Measurements from ENCODE around the gene CNOT1.

Gene CNOT1

GRCh38 chr16:58481931-58482330 is 147.7 kb downstream of the CNOT1 start:
- TF ChIP-seq GATA2 (IDR thresholded peaks at IDR 0.05; ENCODE audit: low read depth, low read length) = no peak
- no peak for TF ChIP-seq GATA3 (IDR thresholded peaks at IDR 0.05; ENCODE audit: low read depth, low read length)

DNA sequence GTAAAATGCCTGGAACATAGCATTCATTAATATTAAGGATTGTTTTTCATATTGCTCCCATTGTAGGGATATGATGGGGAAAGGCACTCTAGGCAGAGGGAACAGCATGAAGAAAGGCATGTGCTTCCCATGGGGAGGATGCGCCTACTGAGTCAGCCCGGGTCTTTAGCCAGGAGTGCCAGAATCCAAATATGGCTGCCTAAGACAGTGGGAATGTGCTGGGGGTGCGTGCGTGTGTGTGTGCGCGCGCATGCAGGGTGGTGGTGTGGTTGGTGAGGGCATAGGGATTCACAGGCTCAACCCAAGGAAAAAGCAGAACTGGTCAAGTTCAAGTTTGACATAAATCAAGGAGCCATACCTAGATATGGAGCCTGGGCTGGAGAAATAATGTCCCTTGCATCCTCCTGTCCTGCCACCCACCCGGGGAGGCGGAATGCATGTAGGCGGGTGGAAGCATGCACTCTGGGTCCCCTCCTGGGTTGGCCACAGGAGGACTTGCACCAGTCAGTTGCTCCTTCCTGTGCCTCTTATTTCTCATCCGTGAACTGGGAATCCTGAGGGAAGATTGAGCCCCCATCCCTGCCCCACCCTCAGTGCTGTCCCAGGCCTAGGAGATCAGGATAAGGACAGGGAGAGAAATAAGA is 148.3 kb downstream of the CNOT1 start:
- no peak for TF ChIP-seq GATA3 (IDR thresholded peaks at IDR 0.05; ENCODE audit: low read depth, low read length)
- TF ChIP-seq GATA2 (IDR thresholded peaks at IDR 0.05; ENCODE audit: low read depth, low read length) = no peak

GRCh38 chr16:58478427-58478826 is 151.2 kb downstream of the CNOT1 start:
- TF ChIP-seq GATA3 (IDR thresholded peaks at IDR 0.05; ENCODE audit: low read depth, low read length) (no peak), GATA2 (IDR thresholded peaks at IDR 0.05; ENCODE audit: low read depth, low read length) (no peak)

- no peak for TF ChIP-seq GATA3 (IDR thresholded peaks at IDR 0.05; ENCODE audit: low read depth, low read length)
- TF ChIP-seq GATA2 (IDR thresholded peaks at IDR 0.05; ENCODE audit: low read depth, low read length) = no peak
These were observed 152.8 kb downstream of the CNOT1 start for GRCh38 chr16:58476791-58477190.

GRCh38 chr16:58475091-58475619 is 154.5 kb downstream of the CNOT1 start:
- TF ChIP-seq GATA2 (IDR thresholded peaks at IDR 0.05; ENCODE audit: low read depth, low read length) (no peak), GATA3 (IDR thresholded peaks at IDR 0.05; ENCODE audit: low read depth, low read length) (no peak)

- TF ChIP-seq GATA3 (IDR thresholded peaks at IDR 0.05; ENCODE audit: low read depth, low read length) = no peak
- TF ChIP-seq GATA2 (IDR thresholded peaks at IDR 0.05; ENCODE audit: low read depth, low read length) = no peak
These were observed 155.3 kb downstream of the CNOT1 start for GRCh38 chr16:58474296-58474695.

- TF ChIP-seq GATA3 (IDR thresholded peaks at IDR 0.05; ENCODE audit: low read depth, low read length) = no peak
- no peak for TF ChIP-seq GATA2 (IDR thresholded peaks at IDR 0.05; ENCODE audit: low read depth, low read length)
These were observed 156.8 kb downstream of the CNOT1 start for GRCh38 chr16:58472827-58473226.

DNA sequence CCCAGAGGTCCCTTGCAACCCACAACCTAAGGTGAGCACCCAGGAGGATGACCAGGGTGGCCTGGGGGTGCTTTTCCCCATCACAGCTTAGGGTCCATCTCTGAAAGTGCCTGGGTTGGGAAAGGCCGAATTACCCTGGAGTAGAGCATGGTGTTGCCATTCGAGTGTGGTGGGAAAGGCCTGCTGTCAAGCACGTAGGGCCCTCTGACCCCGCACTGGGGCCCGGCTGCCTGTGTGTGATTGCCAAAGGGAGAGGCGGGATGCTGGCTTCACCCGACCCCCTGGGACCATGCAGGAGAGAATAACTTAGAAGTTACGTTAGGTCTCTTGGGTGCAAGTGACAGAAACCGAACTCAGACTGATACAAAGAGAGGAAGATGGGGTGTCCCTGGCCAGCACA is 157.4 kb downstream of the CNOT1 start:
- TF ChIP-seq GATA2 (IDR thresholded peaks at IDR 0.05; ENCODE audit: low read depth, low read length) (no peak), GATA3 (IDR thresholded peaks at IDR 0.05; ENCODE audit: low read depth, low read length) (no peak)

DNA sequence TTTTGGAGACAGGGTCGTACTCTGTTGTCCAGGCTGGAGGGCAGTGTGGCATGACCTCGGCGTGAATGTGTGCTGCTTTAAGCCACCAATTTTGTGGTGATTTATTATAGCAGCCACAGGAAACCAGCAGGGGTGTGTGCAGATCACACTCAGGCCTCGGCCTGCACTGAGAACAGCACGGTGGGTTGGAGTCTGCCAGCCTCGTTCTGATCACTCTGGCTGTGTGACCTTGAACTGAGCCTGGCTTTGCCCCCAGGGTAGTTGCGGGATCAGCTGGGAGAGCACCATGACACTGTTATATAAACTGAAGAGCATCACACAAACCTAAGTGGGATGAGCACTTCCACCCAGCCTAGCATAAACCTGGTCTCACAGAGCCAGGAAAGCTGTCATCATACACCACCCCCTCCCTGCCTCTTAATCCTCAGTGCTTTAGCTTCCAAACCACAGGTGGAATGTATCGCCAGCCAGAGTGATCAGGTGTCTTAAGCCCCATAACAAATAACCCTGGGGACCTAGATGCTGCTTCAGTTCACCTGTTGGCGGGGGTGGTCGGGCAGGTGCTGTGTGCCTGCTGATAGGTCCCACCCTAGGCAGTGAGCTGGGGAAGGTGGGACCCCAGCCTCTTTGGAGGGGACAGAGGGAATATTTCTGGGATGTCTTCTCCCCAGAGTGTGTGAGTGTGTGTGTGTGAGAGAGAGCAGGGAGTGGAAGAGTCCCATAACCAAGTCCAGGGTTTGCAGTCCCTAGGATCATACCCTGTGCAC is 158.2 kb downstream of the CNOT1 start:
- TF ChIP-seq GATA2 (IDR thresholded peaks at IDR 0.05; ENCODE audit: low read depth, low read length) (no peak), GATA3 (IDR thresholded peaks at IDR 0.05; ENCODE audit: low read depth, low read length) (no peak)
